Type B pancreatic cell (in vitro differentiated cells): ENCODE measurements around the gene BST1. TPM values are rescaled to one million over a fixed set of nuclear protein-coding genes. Genes with fewer than 3 reads are reported as not detected.

Experiments used
- DNase-seq: peaks from one replicate; pipeline ENCODE4 v3.0.0; 2021; ENCODE audit warnings: mixed read lengths; ENCODE audit not compliant: unreplicated experiment; ENCODE audit errors: extremely low spot score
- H3K27ac Mint-ChIP-seq: 2 replicates; pipeline ENCODE4 v1.8.0; 2021; ENCODE audit warnings: mild to moderate bottlenecking, mixed read lengths
- H3K27me3 Mint-ChIP-seq: 2 replicates; pipeline ENCODE4 v1.8.0; 2021; ENCODE audit warnings: mixed read lengths
- H3K36me3 Mint-ChIP-seq: 2 replicates; pipeline ENCODE4 v1.8.0; 2021; ENCODE audit warnings: mixed read lengths
- H3K4me1 Mint-ChIP-seq: one replicate; pipeline ENCODE4 v1.8.0; 2021; ENCODE audit warnings: mixed read lengths; ENCODE audit not compliant: unreplicated experiment
- H3K4me3 Mint-ChIP-seq: 2 replicates; pipeline ENCODE4 v1.8.0; 2021; ENCODE audit warnings: mild to moderate bottlenecking, mixed read lengths
- H3K9me3 Mint-ChIP-seq: 2 replicates; pipeline ENCODE4 v1.8.0; 2021; ENCODE audit warnings: mixed read lengths
- total RNA-seq: library from RNA; stranded (reverse); gene quantifications from 2 replicates; pipeline ENCODE4 v1.2.1, GENCODE V29; 2021; ENCODE audit warnings: low replicate concordance
- TF ChIP-seq, protein P1 (sequence below): fragments of 200-600 bp; sonication (generic); conservative IDR thresholded peaks from 2 replicates; pipeline ENCODE4 v1.5.0; 2021; ENCODE audit warnings: antibody characterized with exemption, mild to moderate bottlenecking

Gene BST1
- total RNA-seq, 1 donor from 2014 or later, result 0.89 TPM

DNA sequence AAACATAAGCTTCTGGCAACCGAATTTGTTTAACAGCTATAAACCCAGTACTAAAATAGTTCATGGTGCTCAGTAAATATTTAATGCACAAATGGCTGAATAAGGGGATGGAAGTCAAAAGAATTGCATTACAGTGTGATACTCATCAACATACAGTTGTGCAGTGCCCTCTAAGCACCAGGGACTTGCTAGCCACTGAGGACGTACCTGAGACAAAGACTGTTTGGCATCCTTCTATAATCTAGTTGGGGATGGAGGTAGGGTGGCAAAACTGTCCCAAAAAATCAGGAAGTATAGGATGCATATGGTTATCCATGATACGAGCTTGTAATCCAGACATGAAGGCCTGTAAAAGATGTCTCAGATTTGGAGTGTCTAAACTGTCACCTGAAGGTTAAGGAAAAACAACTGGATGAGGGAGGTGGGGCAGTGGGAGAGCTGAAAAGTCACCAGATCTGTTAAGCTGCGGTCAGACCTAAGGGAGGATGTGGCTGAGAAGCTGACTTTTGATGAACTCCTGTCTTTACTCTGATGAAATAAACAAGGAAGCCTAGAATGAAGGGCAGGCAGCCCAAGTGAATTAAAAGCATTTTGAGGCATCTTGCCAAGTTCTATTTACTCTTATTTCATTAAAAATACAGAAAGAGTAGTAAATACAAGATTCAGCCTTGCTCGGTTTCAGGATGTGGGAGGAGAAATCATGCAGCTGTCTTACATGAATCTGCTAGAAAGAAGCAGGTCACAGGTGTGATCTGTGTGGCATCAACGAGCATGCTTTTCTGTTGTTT is 63.2 kb downstream of the BST1 start:
- H3K27ac Mint-ChIP-seq, result no peak overlapping the region
- no peak overlapping the region for H3K4me3 Mint-ChIP-seq
- no peak for DNase-seq
- no peaks in the 10 kb centered on the region for H3K4me1 Mint-ChIP-seq
- TF ChIP-seq, protein P1, sequence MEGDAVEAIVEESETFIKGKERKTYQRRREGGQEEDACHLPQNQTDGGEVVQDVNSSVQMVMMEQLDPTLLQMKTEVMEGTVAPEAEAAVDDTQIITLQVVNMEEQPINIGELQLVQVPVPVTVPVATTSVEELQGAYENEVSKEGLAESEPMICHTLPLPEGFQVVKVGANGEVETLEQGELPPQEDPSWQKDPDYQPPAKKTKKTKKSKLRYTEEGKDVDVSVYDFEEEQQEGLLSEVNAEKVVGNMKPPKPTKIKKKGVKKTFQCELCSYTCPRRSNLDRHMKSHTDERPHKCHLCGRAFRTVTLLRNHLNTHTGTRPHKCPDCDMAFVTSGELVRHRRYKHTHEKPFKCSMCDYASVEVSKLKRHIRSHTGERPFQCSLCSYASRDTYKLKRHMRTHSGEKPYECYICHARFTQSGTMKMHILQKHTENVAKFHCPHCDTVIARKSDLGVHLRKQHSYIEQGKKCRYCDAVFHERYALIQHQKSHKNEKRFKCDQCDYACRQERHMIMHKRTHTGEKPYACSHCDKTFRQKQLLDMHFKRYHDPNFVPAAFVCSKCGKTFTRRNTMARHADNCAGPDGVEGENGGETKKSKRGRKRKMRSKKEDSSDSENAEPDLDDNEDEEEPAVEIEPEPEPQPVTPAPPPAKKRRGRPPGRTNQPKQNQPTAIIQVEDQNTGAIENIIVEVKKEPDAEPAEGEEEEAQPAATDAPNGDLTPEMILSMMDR, result no peak
- H3K27me3 Mint-ChIP-seq, result no peaks in the 10 kb centered on the region
- no peaks in the 10 kb centered on the region for H3K36me3 Mint-ChIP-seq
- H3K9me3 Mint-ChIP-seq, result no peaks in the 10 kb centered on the region

DNA sequence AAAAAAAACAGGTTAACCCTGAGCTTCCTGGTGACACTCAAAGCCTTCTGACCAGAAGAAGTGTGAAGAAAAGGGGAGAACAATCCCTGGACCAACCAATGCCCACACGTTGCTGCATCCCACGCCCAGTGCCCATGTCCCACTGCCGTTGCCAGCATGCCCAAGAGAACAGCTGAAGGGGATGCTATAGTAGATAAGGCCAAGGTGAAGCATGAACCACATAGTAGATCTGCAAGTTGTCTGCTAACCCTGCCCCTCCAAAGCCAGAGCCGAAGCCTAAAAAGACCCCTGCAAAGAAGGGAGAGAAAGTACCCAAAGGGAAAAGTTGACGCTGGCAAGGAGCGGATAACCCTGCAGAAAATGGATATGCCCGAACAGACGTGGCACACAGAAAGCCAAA is 64.0 kb downstream of the BST1 start:
- no peak overlapping the region for H3K4me3 Mint-ChIP-seq
- H3K4me1 Mint-ChIP-seq, result no peaks in the 10 kb centered on the region
- no peak for DNase-seq
- peaks cover 1% of the 10 kb centered on the region for H3K27me3 Mint-ChIP-seq
- TF ChIP-seq, protein P1, result no peak
- H3K36me3 Mint-ChIP-seq, result no peaks in the 10 kb centered on the region
- no peaks in the 10 kb centered on the region for H3K9me3 Mint-ChIP-seq
- no peak overlapping the region for H3K27ac Mint-ChIP-seq

DNA sequence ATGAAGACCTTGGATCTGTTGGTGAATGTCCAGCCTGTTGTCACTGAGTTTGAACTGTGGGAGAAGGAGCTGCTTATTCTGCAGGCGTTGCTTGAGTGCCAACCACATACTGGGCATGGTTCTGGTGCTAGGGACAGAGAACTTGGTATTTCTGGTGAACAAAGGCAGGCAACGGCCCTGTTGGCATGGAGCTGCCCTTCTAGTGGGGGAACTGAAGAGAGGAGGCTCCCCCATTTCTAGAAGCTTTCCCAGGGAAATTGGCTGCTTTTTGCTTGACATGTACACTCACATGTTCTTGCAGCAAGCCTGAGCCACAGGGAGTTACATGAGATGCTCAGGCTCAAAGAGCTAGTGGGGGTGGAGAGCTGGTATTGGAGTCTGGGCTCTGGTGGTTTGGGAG is 66.3 kb downstream of the BST1 start:
- no peaks in the 10 kb centered on the region for H3K9me3 Mint-ChIP-seq
- no peaks in the 10 kb centered on the region for H3K36me3 Mint-ChIP-seq
- H3K4me3 Mint-ChIP-seq, result no peak overlapping the region

DNA sequence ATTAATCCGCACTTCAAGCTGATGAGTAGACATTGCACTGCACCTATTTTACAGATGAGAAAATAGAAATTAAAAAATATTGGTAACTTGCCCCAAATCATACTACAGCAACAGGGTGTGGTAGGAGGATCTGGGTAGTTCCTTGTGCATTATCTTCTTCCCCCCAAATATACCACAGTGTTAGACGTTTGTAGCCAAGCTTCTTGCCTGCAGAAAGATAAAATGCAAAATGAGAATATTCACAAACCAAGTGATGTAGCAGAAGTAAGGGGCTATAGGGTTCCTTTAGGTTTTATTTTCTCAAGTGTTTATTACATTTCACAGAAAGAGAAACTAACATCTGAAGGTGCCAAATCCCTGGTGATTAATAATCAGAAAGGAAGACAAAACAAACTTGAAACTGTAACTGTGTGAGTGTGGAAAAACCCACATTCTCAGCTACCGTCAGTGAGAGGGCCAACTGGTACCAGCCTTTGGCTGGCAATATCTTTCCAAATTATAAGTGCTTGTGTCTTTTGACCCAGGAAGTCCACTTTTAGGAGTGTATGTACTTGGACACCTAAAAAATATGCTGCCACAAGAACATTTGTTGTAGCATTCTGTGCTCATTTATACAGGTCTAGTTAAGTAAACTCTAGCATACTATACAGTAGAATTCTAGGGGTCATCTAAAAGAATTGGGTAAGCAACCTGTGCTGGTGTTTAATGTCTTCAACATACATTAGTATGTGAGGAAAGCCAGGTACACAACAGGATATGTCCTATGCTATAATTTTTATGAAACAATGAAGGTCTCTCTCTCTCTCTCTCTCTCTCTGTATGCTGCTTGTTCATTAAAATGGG is 68.6 kb downstream of the BST1 start:
- Mint-ChIP-seq H3K27ac (no peak overlapping the region), H3K9me3 (no peaks in the 10 kb centered on the region), H3K4me3 (no peak overlapping the region), H3K36me3 (no peaks in the 10 kb centered on the region), H3K27me3 (peaks cover 40% of the 10 kb centered on the region), H3K4me1 (no peaks in the 10 kb centered on the region)
- TF ChIP-seq, protein P1, result no peak
- no peak for DNase-seq

More for the DNA sequence above, 66.3 kb downstream of the BST1 start:
- H3K27ac Mint-ChIP-seq, result no peak overlapping the region
- TF ChIP-seq, protein P1, result no peak
- peaks cover 20% of the 10 kb centered on the region for H3K27me3 Mint-ChIP-seq
- no peaks in the 10 kb centered on the region for H3K4me1 Mint-ChIP-seq
- DNase-seq, result no peak

DNA sequence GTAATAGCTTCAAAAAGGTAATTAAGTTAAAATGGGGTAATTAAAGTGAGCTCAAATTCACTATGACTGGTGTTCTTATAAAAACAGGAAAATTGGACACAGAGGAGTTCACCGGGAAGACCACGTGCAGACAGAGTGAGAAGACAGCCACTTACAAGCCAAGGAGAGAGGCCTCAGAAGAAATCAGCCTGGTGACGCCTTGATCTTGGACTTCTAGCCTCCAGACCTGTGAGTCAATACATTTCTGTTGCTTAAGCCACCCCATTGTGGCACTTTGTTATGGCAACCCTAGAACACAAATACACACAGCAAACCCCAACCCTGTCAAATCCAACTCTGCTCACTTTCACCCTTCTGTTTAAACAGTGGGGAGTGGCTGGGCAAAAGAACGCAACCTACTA is 71.2 kb downstream of the BST1 start:
- H3K36me3 Mint-ChIP-seq, result no peaks in the 10 kb centered on the region
- no peaks in the 10 kb centered on the region for H3K9me3 Mint-ChIP-seq
- TF ChIP-seq, protein P1, result no peak
- no peak overlapping the region for H3K4me3 Mint-ChIP-seq
- peaks cover 63% of the 10 kb centered on the region for H3K27me3 Mint-ChIP-seq
- no peak overlapping the region for H3K27ac Mint-ChIP-seq
- peaks cover 1% of the 10 kb centered on the region for H3K4me1 Mint-ChIP-seq
- no peak for DNase-seq
